Skeletal muscle satellite cell (primary cell): ENCODE data around the gene FLNB.
"Not testable (repeated sequence)": the region's sequence is repeated elsewhere in the genome, so short reads cannot be mapped to it uniquely, and the experiment has no call there.

Source experiments
- H3K27me3 ChIP-seq: 2 replicates; pipeline ENCODE4 v1.7.0; 2013; ENCODE audit warnings: low read length; ENCODE audit not compliant: control insufficient read depth, insufficient read depth
- H3K36me3 ChIP-seq: 2 replicates; pipeline ENCODE4 v1.7.0; 2013; ENCODE audit warnings: mild to moderate bottlenecking, control low read depth, low read length; ENCODE audit not compliant: insufficient read depth
- H3K4me1 ChIP-seq: 2 replicates; pipeline ENCODE4 v1.7.0; 2013; ENCODE audit warnings: low read length; ENCODE audit not compliant: control insufficient read depth, insufficient read depth
- H3K4me2 ChIP-seq: 2 replicates; pipeline ENCODE4 v1.7.0; 2013; ENCODE audit warnings: mild to moderate bottlenecking, low read length
- H3K4me3 ChIP-seq: 2 replicates; pipeline ENCODE4 v1.7.0; 2013; ENCODE audit warnings: low read length
- H3K9ac ChIP-seq: 2 replicates; pipeline ENCODE4 v1.7.0; 2013; ENCODE audit warnings: mild to moderate bottlenecking, low read depth, low read length, moderate library complexity
- H3K9me3 ChIP-seq: replicated peaks from 2 replicates; pipeline ENCODE4 v1.7.0; 2013; ENCODE audit warnings: mild to moderate bottlenecking, control low read depth, low read length

The FLNB gene

GRCh38 chr3:58052373-58053273 is 44.4 kb downstream of the FLNB start:
- H3K4me3 ChIP-seq = peak overlapping the region; percentile 18
- H3K4me1 ChIP-seq = peaks cover 52% of the 10 kb centered on the region
- peak overlapping the region; percentile 34 for H3K9ac ChIP-seq
- no peaks in the 10 kb centered on the region for H3K27me3 ChIP-seq
- no peaks in the 10 kb centered on the region for H3K9me3 ChIP-seq
- peak overlapping the region; percentile 71 for H3K4me2 ChIP-seq
- H3K36me3 ChIP-seq = no peaks in the 10 kb centered on the region

- Histone ChIP-seq H3K9me3 (no peaks in the 10 kb centered on the region), H3K9ac (no peak overlapping the region), H3K4me3 (no peak overlapping the region), H3K27me3 (no peaks in the 10 kb centered on the region), H3K36me3 (no peaks in the 10 kb centered on the region), H3K4me1 (peaks cover 47% of the 10 kb centered on the region), H3K4me2 (no peak overlapping the region)
Observed at GRCh38 chr3:58054652-58055051, 46.4 kb downstream of the FLNB start.

- no peaks in the 10 kb centered on the region for H3K36me3 ChIP-seq
- peaks cover 49% of the 10 kb centered on the region for H3K4me1 ChIP-seq
- H3K9ac ChIP-seq = no peak overlapping the region
- no peak overlapping the region for H3K4me2 ChIP-seq
- no peaks in the 10 kb centered on the region for H3K27me3 ChIP-seq
- no peaks in the 10 kb centered on the region for H3K9me3 ChIP-seq
- no peak overlapping the region for H3K4me3 ChIP-seq
Observed at GRCh38 chr3:58055314-58055713, 47.1 kb downstream of the FLNB start.

- not testable (repeated sequence) for H3K9me3 ChIP-seq, H3K36me3 ChIP-seq, H3K9ac ChIP-seq, H3K27me3 ChIP-seq, H3K4me3 ChIP-seq, H3K4me2 ChIP-seq
- peaks cover 48% of the 10 kb centered on the region for H3K4me1 ChIP-seq
Observed at GRCh38 chr3:58055891-58056290, 47.7 kb downstream of the FLNB start.

- peak overlapping the region; percentile 52 for H3K9ac ChIP-seq
- H3K4me3 ChIP-seq = no peak overlapping the region
Observed at GRCh38 chr3:58058361-58059263, 50.4 kb downstream of the FLNB start.

GRCh38 chr3:58059349-58060321 is 51.4 kb downstream of the FLNB start:
- H3K27me3 ChIP-seq = no peaks in the 10 kb centered on the region
- peak overlapping the region; percentile 17 for H3K4me3 ChIP-seq
- H3K4me2 ChIP-seq = peak overlapping the region; percentile 63
- H3K36me3 ChIP-seq = no peaks in the 10 kb centered on the region
- peak overlapping the region; percentile 52 for H3K9ac ChIP-seq
- peaks cover 31% of the 10 kb centered on the region for H3K4me1 ChIP-seq
- H3K9me3 ChIP-seq = no peaks in the 10 kb centered on the region

More at GRCh38 chr3:58058361-58059263, 50.4 kb downstream of the FLNB start:
- Histone ChIP-seq H3K36me3 (no peaks in the 10 kb centered on the region), H3K4me2 (peak overlapping the region; percentile 63), H3K9me3 (no peaks in the 10 kb centered on the region), H3K4me1 (peaks cover 31% of the 10 kb centered on the region), H3K27me3 (no peaks in the 10 kb centered on the region)

GRCh38 chr3:58062472-58062871 is 54.2 kb downstream of the FLNB start:
- no peak overlapping the region for H3K4me2 ChIP-seq
- peaks cover 43% of the 10 kb centered on the region for H3K4me1 ChIP-seq
- H3K4me3 ChIP-seq = no peak overlapping the region
- H3K9me3 ChIP-seq = no peaks in the 10 kb centered on the region
- no peaks in the 10 kb centered on the region for H3K36me3 ChIP-seq
- no peaks in the 10 kb centered on the region for H3K27me3 ChIP-seq
- H3K9ac ChIP-seq = no peak overlapping the region

GRCh38 chr3:58063022-58063815 is 55.0 kb downstream of the FLNB start:
- no peak overlapping the region for H3K4me2 ChIP-seq
- no peak overlapping the region for H3K4me3 ChIP-seq
- no peak overlapping the region for H3K9ac ChIP-seq
- no peaks in the 10 kb centered on the region for H3K9me3 ChIP-seq
- no peaks in the 10 kb centered on the region for H3K27me3 ChIP-seq
- H3K36me3 ChIP-seq = no peaks in the 10 kb centered on the region
- peaks cover 42% of the 10 kb centered on the region for H3K4me1 ChIP-seq

GRCh38 chr3:58064923-58065638 is 56.9 kb downstream of the FLNB start:
- H3K4me1 ChIP-seq = peaks cover 23% of the 10 kb centered on the region

GRCh38 chr3:58065700-58066167 is 57.5 kb downstream of the FLNB start:
- Histone ChIP-seq H3K36me3 (no peaks in the 10 kb centered on the region), H3K4me2 (no peak overlapping the region), H3K27me3 (no peaks in the 10 kb centered on the region), H3K4me1 (peaks cover 19% of the 10 kb centered on the region), H3K9ac (no peak overlapping the region), H3K9me3 (no peaks in the 10 kb centered on the region), H3K4me3 (no peak overlapping the region)

More at GRCh38 chr3:58064923-58065638, 56.9 kb downstream of the FLNB start:
- Histone ChIP-seq H3K4me3 (no peak overlapping the region), H3K27me3 (no peaks in the 10 kb centered on the region), H3K9me3 (no peaks in the 10 kb centered on the region), H3K36me3 (no peaks in the 10 kb centered on the region), H3K9ac (no peak overlapping the region), H3K4me2 (no peak overlapping the region)
